ENCODE data around the gene ATP12A.

- no peak for TF ChIP-seq CTCF (IDR thresholded peaks at IDR 0.05; ENCODE audit: insufficient read depth, low read length, poor library complexity, severe bottlenecking)
- no peak for TF ChIP-seq EZH2phosphoT487 (conservative IDR thresholded peaks at IDR 0.05; ENCODE audit: low read length)
These were observed 61.6 kb downstream of the ATP12A start for GRCh38 chr13:24741791-24742190.
